ENCODE results near the gene RNU6-1. TPM values are rescaled to one million over a fixed set of nuclear protein-coding genes. Genes with fewer than 3 reads are reported as not detected.

RNU6-1 gene
- total and polyA plus RNA-seq, 2 donors (not counting 3 experiments of a cell fraction or from before 2014, with no cell fraction given), result not detected

- Histone ChIP-seq H3K9me3 (replicated peaks; ENCODE audit: control insufficient read depth, insufficient read depth, low read length) (no peaks in the 10 kb centered on the region), H3K36me3 (ENCODE audit: control insufficient read depth in 2 of 2, extremely low read depth in 1 of 2, insufficient read depth in 2 of 2, low read length in 2 of 2) (no peaks in the 10 kb centered on the region), H3K79me2 (ENCODE audit: control insufficient read depth, insufficient read depth, low read length) (no peaks in the 10 kb centered on the region), H3K27me3 (ENCODE audit: control insufficient read depth in 2 of 2, insufficient read depth in 2 of 2, low read length in 2 of 2) (peaks cover 78 to 87% of the 10 kb centered on the region in 2 experiments), H3K27ac (ENCODE audit: insufficient read depth, low read depth, low read length) (no peak overlapping the region), H3K4me1 (ENCODE audit: control insufficient read depth, extremely low read depth, insufficient read depth, low read length) (peaks cover 2% of the 10 kb centered on the region), H2AFZ (ENCODE audit: low read depth, low read length) (no peak overlapping the region), H3K9ac (replicated peaks; ENCODE audit: extremely low read depth, insufficient read depth, low read length) (no peak overlapping the region), H3K4me3 (replicated peaks in 1 of 3; ENCODE audit: insufficient read depth in 1 of 3, low read depth in 1 of 3, low read length in 3 of 3) (no peak overlapping the region), H3K4me2 (ENCODE audit: insufficient read depth, low read length) (no peak overlapping the region), H3K9me1 (replicated peaks; ENCODE audit: control insufficient read depth, extremely low read depth, insufficient read depth, low read length) (no peaks in the 10 kb centered on the region), H4K20me1 (replicated peaks; ENCODE audit: control insufficient read depth, extremely low read depth, insufficient read depth, low read length) (no peaks in the 10 kb centered on the region)
- CTCF ChIA-PET, result interaction anchor here (1.4 kb wide), 1 partner anchor 10 kb away, joined by 6 read pairs; no protein-coding TSS in a partner anchor
- intact Hi-C loops (cut with micrococcal nuclease) (no loop called here), dilution Hi-C loops (cut with MboI; ENCODE audit: extremely low pct_ligation_motif_present, low sequenced_read_pairs) (no loop called here)
- no TSS peak for BruUV-seq (replicated peaks)
- TF ChIP-seq JUN (IDR thresholded peaks at IDR 0.05; ENCODE audit: borderline replicate concordance, insufficient read depth, insufficient read length, low read depth) (no peak), FOS (IDR thresholded peaks at IDR 0.05; ENCODE audit: borderline replicate concordance, insufficient read depth, low read length) (no peak)
- FAIRE-seq, result no peak
- DNase-seq (ENCODE audit: low read depth, low spot score), result no peak
- POLR2A ChIA-PET, result no interaction called here
These were observed 17.9 kb downstream of the RNU6-1 start for GRCh38 chr15:67821784-67822440.

DNA sequence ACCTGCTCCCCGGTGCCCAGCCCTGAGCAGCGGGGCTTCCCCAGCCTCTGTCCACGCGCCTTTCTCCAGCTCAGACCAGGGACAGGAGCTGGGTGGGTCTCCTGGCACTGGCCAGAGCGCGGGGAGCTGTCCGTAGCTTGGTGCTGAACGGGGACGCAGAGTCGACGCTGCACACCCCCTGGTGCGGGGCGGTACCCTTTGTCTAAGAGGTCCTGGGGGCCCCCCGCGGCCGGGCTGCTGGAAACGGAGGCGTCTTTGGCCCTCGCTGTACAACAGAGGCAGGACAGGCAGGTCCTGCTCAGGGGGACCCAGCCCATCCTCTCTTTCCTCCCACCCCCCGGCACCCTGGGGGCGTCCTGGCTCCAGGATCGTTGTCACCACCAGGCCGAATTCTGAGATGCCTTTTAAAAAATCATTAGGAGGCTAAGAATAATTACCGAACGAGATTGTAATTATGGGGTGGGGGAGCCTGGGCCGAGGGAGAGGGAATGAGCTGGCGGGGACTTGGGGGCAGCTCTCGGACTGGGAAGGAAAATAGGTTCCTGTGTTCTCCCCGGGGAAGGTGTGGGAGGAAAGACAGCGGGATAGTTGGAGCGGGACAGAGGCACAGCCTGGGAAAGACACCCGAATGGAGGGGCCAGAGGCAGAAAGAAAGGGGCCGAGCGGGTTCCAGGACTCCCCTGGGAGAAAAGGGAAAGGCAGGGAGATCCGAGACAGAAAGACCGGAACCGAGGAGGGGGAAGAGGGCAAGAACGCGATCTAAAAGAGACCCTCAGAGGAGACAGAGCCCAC is 18.7 kb downstream of the RNU6-1 start:
- dilution Hi-C loops (cut with MboI; ENCODE audit: extremely low pct_ligation_motif_present, low sequenced_read_pairs) (no loop called here), intact Hi-C loops (cut with micrococcal nuclease) (no loop called here)
- BruUV-seq (replicated peaks), result no TSS peak
- Histone ChIP-seq H3K9me3 (replicated peaks; ENCODE audit: control insufficient read depth, insufficient read depth, low read length) (no peaks in the 10 kb centered on the region), H3K4me3 (replicated peaks in 1 of 3; ENCODE audit: insufficient read depth in 1 of 3, low read depth in 1 of 3, low read length in 3 of 3) (no peak overlapping the region), H3K9me1 (replicated peaks; ENCODE audit: control insufficient read depth, extremely low read depth, insufficient read depth, low read length) (no peaks in the 10 kb centered on the region), H4K20me1 (replicated peaks; ENCODE audit: control insufficient read depth, extremely low read depth, insufficient read depth, low read length) (no peaks in the 10 kb centered on the region), H3K9ac (replicated peaks; ENCODE audit: extremely low read depth, insufficient read depth, low read length) (no peak overlapping the region), H3K27me3 (ENCODE audit: control insufficient read depth in 2 of 2, insufficient read depth in 2 of 2, low read length in 2 of 2) (peaks cover 71 to 85% of the 10 kb centered on the region in 2 experiments), H3K36me3 (ENCODE audit: control insufficient read depth in 2 of 2, extremely low read depth in 1 of 2, insufficient read depth in 2 of 2, low read length in 2 of 2) (no peaks in the 10 kb centered on the region), H3K4me1 (ENCODE audit: control insufficient read depth, extremely low read depth, insufficient read depth, low read length) (peaks cover 2% of the 10 kb centered on the region), H2AFZ (ENCODE audit: low read depth, low read length) (no peak overlapping the region), H3K79me2 (ENCODE audit: control insufficient read depth, insufficient read depth, low read length) (no peaks in the 10 kb centered on the region), H3K4me2 (ENCODE audit: insufficient read depth, low read length) (no peak overlapping the region), H3K27ac (ENCODE audit: insufficient read depth, low read depth, low read length) (no peak overlapping the region)
- ChIA-PET POLR2A (no interaction called here), CTCF (interaction anchor here (1.1 to 1.4 kb wide), 2 partner anchors 11 to 14 kb away, joined by 6 to 9 read pairs; no protein-coding TSS in a partner anchor)
- DNase-seq (ENCODE audit: low read depth, low spot score) (peak; percentile 47), FAIRE-seq (no peak)
- TF ChIP-seq GATA2 (IDR thresholded peaks at IDR 0.05; ENCODE audit: insufficient read depth, insufficient read length, low read depth, low read length) (no peak), JUN (IDR thresholded peaks at IDR 0.05; ENCODE audit: borderline replicate concordance, insufficient read depth, insufficient read length, low read depth) (no peak), FOS (IDR thresholded peaks at IDR 0.05; ENCODE audit: borderline replicate concordance, insufficient read depth, low read length) (no peak), CTCF (IDR thresholded peaks at IDR 0.05; ENCODE audit: extremely low read depth in 1 of 2, insufficient read depth in 1 of 2, low read depth in 1 of 2, low read length in 2 of 2) (no peak), POLR2A (IDR thresholded peaks at IDR 0.05; ENCODE audit: low read depth, low read length) (no peak), MYC (IDR thresholded peaks at IDR 0.05; ENCODE audit: low read depth, low read length) (no peak), POLR2AphosphoS5 (IDR thresholded peaks at IDR 0.05; ENCODE audit: insufficient read depth, low read depth, low read length) (no peak), EZH2 (IDR thresholded peaks at IDR 0.05; ENCODE audit: borderline replicate concordance, low read depth, low read length, severe bottlenecking) (no peak)
- TF ChIP-seq, protein P1, sequence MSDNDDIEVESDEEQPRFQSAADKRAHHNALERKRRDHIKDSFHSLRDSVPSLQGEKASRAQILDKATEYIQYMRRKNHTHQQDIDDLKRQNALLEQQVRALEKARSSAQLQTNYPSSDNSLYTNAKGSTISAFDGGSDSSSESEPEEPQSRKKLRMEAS (IDR thresholded peaks at IDR 0.05; ENCODE audit: insufficient read depth, insufficient read length), result no peak

All from endothelial cell of umbilical vein (primary cell).